ENCODE data around the gene PLA2G4A. TPM values are rescaled to one million over a fixed set of nuclear protein-coding genes. Genes with fewer than 3 reads are reported as not detected.

The PLA2G4A gene
- total and polyA plus RNA-seq, 5 experiments from 2014 or later, result 0.13 TPM; not detected in 4

- ATAC-seq, result no peak
- no peaks in the 10 kb centered on the region for H3K36me3 Mint-ChIP-seq
- H3K9me3 Mint-ChIP-seq, result peaks cover 0 to 26% (median 7%) of the 10 kb centered on the region in 9 donors
- POLR2A ChIA-PET, result no interaction called here
- no peak overlapping the region for H3K4me3 Mint-ChIP-seq
- DNase-seq, result no peak
- no peak overlapping the region for H3K27ac Mint-ChIP-seq
- H3K4me1 Mint-ChIP-seq, result no peaks in the 10 kb centered on the region
- peaks cover 0 to 15% (median 1%) of the 10 kb centered on the region in 5 donors for H3K27me3 Mint-ChIP-seq
These were observed 178.1 kb downstream of the PLA2G4A start for GRCh38 chr1:187006896-187007295.

- Mint-ChIP-seq H3K36me3 (no peaks in the 10 kb centered on the region), H3K4me3 (no peak overlapping the region), H3K27ac (no peak overlapping the region), H3K4me1 (no peaks in the 10 kb centered on the region), H3K9me3 (peaks cover 0 to 26% (median 7%) of the 10 kb centered on the region in 9 donors), H3K27me3 (peaks cover 0 to 5% (median 0%) of the 10 kb centered on the region in 5 donors)
- POLR2A ChIA-PET, result no interaction called here
- ATAC-seq (no peak), DNase-seq (no peak)
These were observed 180.6 kb downstream of the PLA2G4A start for GRCh38 chr1:187009320-187009719.

- ATAC-seq (no peak), DNase-seq (no peak)
- Mint-ChIP-seq H3K9me3 (peaks cover 0 to 26% (median 7%) of the 10 kb centered on the region in 9 donors), H3K4me3 (no peak overlapping the region), H3K27ac (no peak overlapping the region), H3K27me3 (peaks cover 0 to 5% (median 0%) of the 10 kb centered on the region in 5 donors), H3K36me3 (no peaks in the 10 kb centered on the region), H3K4me1 (no peaks in the 10 kb centered on the region)
- POLR2A ChIA-PET, result no interaction called here
These were observed 182.0 kb downstream of the PLA2G4A start for GRCh38 chr1:187010571-187011309.

GRCh38 chr1:187013582-187014200, 184.9 kb downstream of the PLA2G4A start:
- ATAC-seq (no peak), DNase-seq (no peak)
- Mint-ChIP-seq H3K9me3 (peaks cover 0 to 7% (median 4%) of the 10 kb centered on the region in 9 donors), H3K36me3 (no peaks in the 10 kb centered on the region), H3K4me1 (peaks cover 0 to 2% (median 0%) of the 10 kb centered on the region in 4 donors), H3K27ac (no peak overlapping the region), H3K4me3 (no peak overlapping the region), H3K27me3 (peaks cover 0 to 9% (median 0%) of the 10 kb centered on the region in 5 donors)
- POLR2A ChIA-PET, result no interaction called here

- Mint-ChIP-seq H3K36me3 (no peaks in the 10 kb centered on the region), H3K4me1 (peaks cover 0 to 2% (median 0%) of the 10 kb centered on the region in 4 donors), H3K9me3 (peaks cover 0 to 14% (median 0%) of the 10 kb centered on the region in 9 donors), H3K27ac (no peak overlapping the region), H3K4me3 (no peak overlapping the region), H3K27me3 (peaks cover 0 to 14% (median 0%) of the 10 kb centered on the region in 5 donors)
- DNase-seq (no peak), ATAC-seq (no peak)
- POLR2A ChIA-PET, result no interaction called here
These were observed 189.5 kb downstream of the PLA2G4A start for GRCh38 chr1:187018291-187018690.

- peaks cover 6 to 34% (median 17%) of the 10 kb centered on the region in 9 donors for H3K9me3 Mint-ChIP-seq
- peaks cover 0 to 5% (median 0%) of the 10 kb centered on the region in 5 donors for H3K27me3 Mint-ChIP-seq
- H3K27ac Mint-ChIP-seq, result no peak overlapping the region
- no peak for DNase-seq
- no peaks in the 10 kb centered on the region for H3K4me1 Mint-ChIP-seq
- ATAC-seq, result no peak
- peaks cover 0 to 11% (median 0%) of the 10 kb centered on the region in 3 donors for H3K36me3 Mint-ChIP-seq
- POLR2A ChIA-PET, result no interaction called here
- H3K4me3 Mint-ChIP-seq, result no peak overlapping the region
These were observed 198.5 kb downstream of the PLA2G4A start for GRCh38 chr1:187027253-187027652.

- POLR2A ChIA-PET, result no interaction called here
- peak overlapping the region in 1 of 10 donors; percentile 21 for H3K27ac Mint-ChIP-seq
- H3K4me3 Mint-ChIP-seq, result no peak overlapping the region
- peaks cover 0 to 11% (median 0%) of the 10 kb centered on the region in 3 donors for H3K36me3 Mint-ChIP-seq
- no peaks in the 10 kb centered on the region for H3K4me1 Mint-ChIP-seq
- H3K9me3 Mint-ChIP-seq, result peaks cover 6 to 30% (median 17%) of the 10 kb centered on the region in 9 donors
- H3K27me3 Mint-ChIP-seq, result peaks cover 0 to 8% (median 2%) of the 10 kb centered on the region in 5 donors
- ATAC-seq, result no peak
- no peak for DNase-seq
These were observed 203.7 kb downstream of the PLA2G4A start for GRCh38 chr1:187032316-187032981.

- peak overlapping the region in 1 of 10 donors; percentile 21 for H3K27ac Mint-ChIP-seq
- peaks cover 4 to 28% (median 17%) of the 10 kb centered on the region in 9 donors for H3K9me3 Mint-ChIP-seq
- ATAC-seq (no peak), DNase-seq (no peak)
- H3K4me1 Mint-ChIP-seq, result no peaks in the 10 kb centered on the region
- peaks cover 0 to 11% (median 0%) of the 10 kb centered on the region in 3 donors for H3K36me3 Mint-ChIP-seq
- POLR2A ChIA-PET, result no interaction called here
- H3K4me3 Mint-ChIP-seq, result no peak overlapping the region
- H3K27me3 Mint-ChIP-seq, result peaks cover 0 to 8% (median 1%) of the 10 kb centered on the region in 5 donors
These were observed 204.4 kb downstream of the PLA2G4A start for GRCh38 chr1:187032982-187033692.

GRCh38 chr1:187033693-187034390, 205.1 kb downstream of the PLA2G4A start:
- Mint-ChIP-seq H3K36me3 (peaks cover 0 to 7% (median 0%) of the 10 kb centered on the region in 3 donors), H3K27me3 (peaks cover 0 to 8% (median 1%) of the 10 kb centered on the region in 5 donors), H3K4me3 (no peak overlapping the region), H3K27ac (no peak overlapping the region), H3K9me3 (peaks cover 0 to 23% (median 10%) of the 10 kb centered on the region in 9 donors), H3K4me1 (no peaks in the 10 kb centered on the region)
- ATAC-seq (no peak), DNase-seq (no peak)
- POLR2A ChIA-PET, result no interaction called here

- no peak for DNase-seq
- H3K36me3 Mint-ChIP-seq, result peaks cover 0 to under 1% (median 0%) of the 10 kb centered on the region in 3 donors
- H3K4me1 Mint-ChIP-seq, result no peaks in the 10 kb centered on the region
- peaks cover 0 to 16% (median 4%) of the 10 kb centered on the region in 9 donors for H3K9me3 Mint-ChIP-seq
- ATAC-seq, result no peak
- no peak overlapping the region for H3K4me3 Mint-ChIP-seq
- POLR2A ChIA-PET, result no interaction called here
- H3K27me3 Mint-ChIP-seq, result peaks cover 0 to 8% (median 1%) of the 10 kb centered on the region in 5 donors
- H3K27ac Mint-ChIP-seq, result no peak overlapping the region
These were observed 205.8 kb downstream of the PLA2G4A start for GRCh38 chr1:187034501-187034900.

GRCh38 chr1:187037973-187038553, 209.3 kb downstream of the PLA2G4A start:
- Mint-ChIP-seq H3K9me3 (peaks cover 0 to 1% (median 0%) of the 10 kb centered on the region in 9 donors), H3K4me1 (no peaks in the 10 kb centered on the region), H3K36me3 (no peaks in the 10 kb centered on the region), H3K27me3 (peaks cover 0 to 8% (median 0%) of the 10 kb centered on the region in 5 donors), H3K27ac (no peak overlapping the region), H3K4me3 (no peak overlapping the region)
- DNase-seq, result no peak
- POLR2A ChIA-PET, result no interaction called here
- ATAC-seq, result no peak

All from naive thymus-derived CD8-positive, alpha-beta T cell (primary cell).